ENCODE results near the gene UGT3A1.

Gene UGT3A1

DNA sequence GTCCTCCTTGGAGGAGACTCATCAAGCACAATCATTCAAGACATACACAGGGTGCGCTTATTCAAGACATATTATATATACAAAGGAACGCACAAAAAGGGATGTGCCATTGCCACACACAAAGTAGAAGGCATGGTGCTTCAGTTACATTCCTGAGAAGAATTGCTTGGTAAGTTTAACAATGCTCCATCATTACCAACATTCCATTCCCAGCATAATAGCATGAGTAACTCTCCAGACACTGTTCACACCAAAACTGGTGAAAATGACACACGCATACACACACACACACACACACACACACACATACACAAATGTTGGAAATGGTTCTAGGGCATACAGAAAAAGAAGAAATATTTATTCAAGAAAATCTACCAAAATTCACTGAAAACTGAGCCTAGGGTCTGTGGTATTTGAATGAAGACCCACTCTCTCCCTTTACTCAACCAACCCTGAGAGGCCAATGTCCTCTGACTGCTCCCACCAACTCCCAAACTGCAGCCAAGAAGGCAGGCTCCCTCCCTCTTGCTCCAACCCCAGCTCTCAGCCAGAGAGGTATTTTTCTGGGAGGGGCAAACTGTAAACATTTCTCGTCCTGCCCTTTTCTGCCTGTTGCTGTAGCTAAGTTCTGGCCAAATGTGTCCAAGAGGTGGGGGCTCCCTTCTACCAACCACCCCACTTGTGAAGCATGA is 19.9 kb downstream of the UGT3A1 start:
- no peak for DNase-seq (ENCODE audit: extremely low spot score)
- CTCF ChIA-PET: no interaction called here
- POLR2A ChIA-PET: no interaction called here
- TF ChIP-seq, protein P1, sequence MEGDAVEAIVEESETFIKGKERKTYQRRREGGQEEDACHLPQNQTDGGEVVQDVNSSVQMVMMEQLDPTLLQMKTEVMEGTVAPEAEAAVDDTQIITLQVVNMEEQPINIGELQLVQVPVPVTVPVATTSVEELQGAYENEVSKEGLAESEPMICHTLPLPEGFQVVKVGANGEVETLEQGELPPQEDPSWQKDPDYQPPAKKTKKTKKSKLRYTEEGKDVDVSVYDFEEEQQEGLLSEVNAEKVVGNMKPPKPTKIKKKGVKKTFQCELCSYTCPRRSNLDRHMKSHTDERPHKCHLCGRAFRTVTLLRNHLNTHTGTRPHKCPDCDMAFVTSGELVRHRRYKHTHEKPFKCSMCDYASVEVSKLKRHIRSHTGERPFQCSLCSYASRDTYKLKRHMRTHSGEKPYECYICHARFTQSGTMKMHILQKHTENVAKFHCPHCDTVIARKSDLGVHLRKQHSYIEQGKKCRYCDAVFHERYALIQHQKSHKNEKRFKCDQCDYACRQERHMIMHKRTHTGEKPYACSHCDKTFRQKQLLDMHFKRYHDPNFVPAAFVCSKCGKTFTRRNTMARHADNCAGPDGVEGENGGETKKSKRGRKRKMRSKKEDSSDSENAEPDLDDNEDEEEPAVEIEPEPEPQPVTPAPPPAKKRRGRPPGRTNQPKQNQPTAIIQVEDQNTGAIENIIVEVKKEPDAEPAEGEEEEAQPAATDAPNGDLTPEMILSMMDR (IDR thresholded peaks at IDR 0.05; ENCODE audit: control extremely low read depth, extremely low read depth, low read depth, missing control alignments): no peak

DNA sequence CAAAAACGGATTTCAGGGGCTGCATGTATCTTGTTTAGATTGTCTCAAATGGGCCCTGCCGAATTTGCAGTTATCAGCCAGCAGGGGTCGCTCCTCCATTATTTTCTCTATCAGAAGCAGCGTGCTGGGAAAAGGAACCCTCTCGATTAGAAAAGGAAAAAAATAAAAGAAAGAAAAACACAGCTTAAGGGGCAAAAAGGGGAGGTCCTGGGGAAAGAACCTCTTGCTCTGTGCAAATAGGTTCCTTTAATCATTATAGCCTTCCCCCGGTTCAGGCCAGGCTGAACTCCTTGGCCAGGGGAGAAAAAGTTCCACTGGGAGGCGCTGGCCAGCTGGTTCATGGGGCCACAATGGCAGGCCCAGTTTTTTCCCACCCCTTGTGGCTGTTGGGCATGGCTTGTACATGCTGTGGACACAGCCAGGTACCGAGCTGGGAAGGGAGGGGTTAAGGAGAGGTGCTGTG is 27.8 kb downstream of the UGT3A1 start:
- DNase-seq (ENCODE audit: extremely low spot score): no peak
- TF ChIP-seq, protein P1 (IDR thresholded peaks at IDR 0.05; ENCODE audit: control extremely low read depth, extremely low read depth, low read depth, missing control alignments): no peak
- CTCF ChIA-PET: no interaction called here
- POLR2A ChIA-PET: no interaction called here

DNA sequence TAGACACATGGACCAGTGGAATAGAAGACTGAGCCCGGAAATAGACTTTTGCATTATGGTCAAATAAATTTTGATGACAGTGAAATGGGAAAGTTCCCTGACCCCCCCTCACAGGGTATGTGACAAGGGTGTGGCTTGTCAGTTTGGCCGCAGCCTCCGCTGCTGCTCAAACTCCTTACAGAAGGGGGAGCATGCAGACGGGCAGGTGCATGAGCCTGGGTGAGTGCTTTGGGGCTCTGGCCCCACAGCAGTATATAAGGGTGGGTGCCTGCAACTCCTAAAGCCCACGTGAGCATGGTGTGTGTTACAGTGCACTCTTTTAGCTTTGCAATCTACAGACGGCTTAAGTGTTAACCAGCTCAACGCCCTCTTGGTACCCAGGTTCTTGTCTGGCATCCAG is 30.9 kb downstream of the UGT3A1 start:
- DNase-seq (ENCODE audit: extremely low spot score): no peak
- CTCF ChIA-PET: no interaction called here
- TF ChIP-seq, protein P1 (IDR thresholded peaks at IDR 0.05; ENCODE audit: control extremely low read depth, extremely low read depth, low read depth, missing control alignments): no peak
- POLR2A ChIA-PET: no interaction called here

DNA sequence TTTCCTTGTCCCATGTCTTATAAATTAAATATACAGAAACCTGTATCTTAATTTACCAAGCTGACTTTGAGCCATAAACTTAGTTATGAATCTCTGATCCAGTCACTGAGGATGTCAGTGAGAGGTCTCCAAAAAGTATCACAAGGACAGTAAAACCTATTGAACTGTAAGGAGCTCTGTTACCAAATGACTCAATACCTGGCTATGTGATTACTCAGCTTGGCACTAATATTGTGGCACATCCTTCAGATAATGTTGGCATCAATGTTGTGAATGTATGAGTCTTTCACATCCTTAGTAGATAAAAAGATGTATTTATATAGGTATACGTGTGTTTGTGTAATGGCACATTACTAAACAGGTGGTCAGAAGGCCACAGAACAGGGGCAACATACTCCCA is 34.8 kb downstream of the UGT3A1 start:
- DNase-seq (ENCODE audit: extremely low spot score): no peak
- ChIA-PET CTCF (interaction anchor here (1.0 kb wide), 1 partner anchor 38 kb away, joined by 3 read pairs; no protein-coding TSS in a partner anchor), POLR2A (no interaction called here)
- TF ChIP-seq, protein P1 (IDR thresholded peaks at IDR 0.05; ENCODE audit: control extremely low read depth, extremely low read depth, low read depth, missing control alignments): no peak

DNA sequence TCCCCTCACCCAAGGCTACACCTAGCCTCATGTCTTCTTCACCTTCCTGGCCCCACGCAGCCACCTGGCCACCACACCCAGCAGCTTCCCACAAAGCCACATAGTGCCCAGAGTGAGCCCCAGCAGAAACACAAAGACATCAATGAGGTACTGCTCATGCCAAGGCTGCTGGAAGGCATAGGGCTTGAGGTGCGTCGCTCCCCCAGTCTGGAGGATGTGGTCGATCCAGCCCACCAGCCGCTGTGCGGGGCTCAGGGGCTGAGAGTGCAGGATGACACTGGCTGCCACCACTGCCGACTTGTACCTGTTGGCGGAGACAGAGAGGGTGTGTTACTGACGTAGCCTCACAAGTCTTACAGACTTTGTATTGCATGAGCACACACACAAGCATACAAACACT is 37.0 kb downstream of the UGT3A1 start:
- ChIA-PET POLR2A (no interaction called here), CTCF (interaction anchor here (1.4 kb wide), 1 partner anchor 40 kb away, joined by 3 read pairs; no protein-coding TSS in a partner anchor)
- TF ChIP-seq, protein P1 (IDR thresholded peaks at IDR 0.05; ENCODE audit: control extremely low read depth, extremely low read depth, low read depth, missing control alignments): no peak
- DNase-seq (ENCODE audit: extremely low spot score): no peak

DNA sequence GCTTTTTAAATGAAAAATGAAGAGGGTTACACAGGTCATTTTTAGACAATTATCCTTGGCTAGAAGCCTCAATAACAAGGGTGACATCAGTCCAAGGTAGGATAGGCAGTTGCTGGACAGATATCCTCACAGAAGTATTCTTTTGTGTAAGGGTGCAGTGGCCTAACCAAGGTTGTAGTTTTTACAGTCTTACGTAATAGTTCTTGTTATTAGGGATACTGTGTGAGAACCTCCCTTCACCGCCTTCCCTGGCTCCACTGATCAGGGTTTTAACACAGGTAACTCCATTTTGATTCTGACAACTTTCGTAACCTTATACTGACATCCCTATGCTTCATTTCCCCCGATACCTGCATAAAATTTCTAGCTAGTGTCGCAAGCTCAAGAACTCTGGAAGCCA is 44.1 kb downstream of the UGT3A1 start:
- no peak for DNase-seq (ENCODE audit: extremely low spot score)
- CTCF ChIA-PET: no interaction called here
- POLR2A ChIA-PET: no interaction called here
- TF ChIP-seq, protein P1 (IDR thresholded peaks at IDR 0.05; ENCODE audit: control extremely low read depth, extremely low read depth, low read depth, missing control alignments): no peak
